ENCODE results near the gene CCL1. TPM values are rescaled to one million over a fixed set of nuclear protein-coding genes. Genes with fewer than 3 reads are reported as not detected.

The CCL1 gene
- polyA plus RNA-seq, 3 donors, result not detected

DNA sequence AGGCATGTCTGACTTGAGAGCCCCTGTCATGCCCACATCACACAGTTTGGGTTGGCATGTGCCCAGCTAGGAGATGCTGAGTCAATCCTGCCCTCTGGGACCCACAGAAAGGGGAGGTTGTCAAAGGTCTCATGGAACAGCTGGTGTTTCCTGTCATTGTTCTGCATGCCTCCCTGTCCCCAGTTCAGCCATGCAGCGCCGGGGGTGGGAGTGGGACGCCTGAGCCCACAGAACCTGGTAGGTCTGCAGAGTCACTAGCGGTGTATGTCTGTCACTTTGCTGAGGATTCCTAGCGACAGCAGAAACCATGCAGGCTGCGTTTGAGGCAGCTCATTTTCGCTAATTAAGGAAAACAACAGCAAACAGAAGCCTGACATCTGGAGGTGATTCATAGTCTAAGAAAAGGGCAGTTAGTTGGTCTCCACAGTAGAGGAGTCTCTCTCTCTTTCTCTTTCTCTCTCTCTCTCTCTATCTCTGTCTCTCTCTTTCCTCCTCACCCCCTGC lies 19.6 kb upstream of the CCL1 start:
- peak in 1 of 3 donors; percentile 26 for DNase-seq
- no peaks in the 10 kb centered on the region for H3K36me3 Mint-ChIP-seq
- intact Hi-C loops (cut with micrococcal nuclease), result no loop called here
- no peaks in the 10 kb centered on the region for H3K36me3 ChIP-seq (replicated peaks in 1 of 2; ENCODE audit: control insufficient read depth in 1 of 2, insufficient read depth in 2 of 2, low read length in 2 of 2)
- peaks cover 42 to 43% of the 10 kb centered on the region in 2 donors for H3K4me1 ChIP-seq (ENCODE audit: control insufficient read depth in 1 of 2, insufficient read depth in 2 of 2, low read length in 2 of 2)
- no peaks in the 10 kb centered on the region for H4K20me1 ChIP-seq (ENCODE audit: insufficient read depth, low read length)
- H3K9ac ChIP-seq (ENCODE audit: insufficient read depth, low read length, poor library complexity, severe bottlenecking), result no peak overlapping the region
- peaks cover 44% of the 10 kb centered on the region for H3K4me1 Mint-ChIP-seq
- peak overlapping the region; percentile 68 for H2AFZ ChIP-seq (ENCODE audit: insufficient read depth, low read depth, low read length, poor library complexity, severe bottlenecking)
- no peaks in the 10 kb centered on the region for H3K27me3 Mint-ChIP-seq (ENCODE audit: low read depth in 3 of 3)
- no peaks in the 10 kb centered on the region for H3K79me2 ChIP-seq (ENCODE audit: insufficient read depth, low read length)
- H3K9me3 ChIP-seq (replicated peaks in 1 of 2; ENCODE audit: control insufficient read depth in 1 of 2, insufficient read depth in 1 of 2, low read length in 2 of 2), result no peaks in the 10 kb centered on the region
- H3K9me3 Mint-ChIP-seq, result no peaks in the 10 kb centered on the region
- H3K4me3 Mint-ChIP-seq, result no peak overlapping the region
- no peaks in the 10 kb centered on the region for H3K27me3 ChIP-seq (ENCODE audit: control insufficient read depth in 2 of 2, insufficient read depth in 2 of 2, low read length in 2 of 2)
- H3K27ac ChIP-seq (ENCODE audit: low read depth in 1 of 2, low read length in 2 of 2), result no peak overlapping the region
- TF ChIP-seq, protein P1, sequence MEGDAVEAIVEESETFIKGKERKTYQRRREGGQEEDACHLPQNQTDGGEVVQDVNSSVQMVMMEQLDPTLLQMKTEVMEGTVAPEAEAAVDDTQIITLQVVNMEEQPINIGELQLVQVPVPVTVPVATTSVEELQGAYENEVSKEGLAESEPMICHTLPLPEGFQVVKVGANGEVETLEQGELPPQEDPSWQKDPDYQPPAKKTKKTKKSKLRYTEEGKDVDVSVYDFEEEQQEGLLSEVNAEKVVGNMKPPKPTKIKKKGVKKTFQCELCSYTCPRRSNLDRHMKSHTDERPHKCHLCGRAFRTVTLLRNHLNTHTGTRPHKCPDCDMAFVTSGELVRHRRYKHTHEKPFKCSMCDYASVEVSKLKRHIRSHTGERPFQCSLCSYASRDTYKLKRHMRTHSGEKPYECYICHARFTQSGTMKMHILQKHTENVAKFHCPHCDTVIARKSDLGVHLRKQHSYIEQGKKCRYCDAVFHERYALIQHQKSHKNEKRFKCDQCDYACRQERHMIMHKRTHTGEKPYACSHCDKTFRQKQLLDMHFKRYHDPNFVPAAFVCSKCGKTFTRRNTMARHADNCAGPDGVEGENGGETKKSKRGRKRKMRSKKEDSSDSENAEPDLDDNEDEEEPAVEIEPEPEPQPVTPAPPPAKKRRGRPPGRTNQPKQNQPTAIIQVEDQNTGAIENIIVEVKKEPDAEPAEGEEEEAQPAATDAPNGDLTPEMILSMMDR (IDR thresholded peaks at IDR 0.05), result no peak
- peak overlapping the region in 4 of 7 donors; percentile 5 to 55 (median 32) for H3K27ac Mint-ChIP-seq
- WGBS (ENCODE audit: insufficient coverage), result 0% methylated on average over 5 of the region's 7 CpGs
- peak overlapping the region in 1 of 3 experiments; percentile 6 for H3K4me3 ChIP-seq (replicated peaks in 1 of 3; ENCODE audit: low read depth in 2 of 3, low read length in 3 of 3)
- H3K4me2 ChIP-seq (replicated peaks; ENCODE audit: extremely low read depth, low read length, poor library complexity, severe bottlenecking), result no peak overlapping the region

DNA sequence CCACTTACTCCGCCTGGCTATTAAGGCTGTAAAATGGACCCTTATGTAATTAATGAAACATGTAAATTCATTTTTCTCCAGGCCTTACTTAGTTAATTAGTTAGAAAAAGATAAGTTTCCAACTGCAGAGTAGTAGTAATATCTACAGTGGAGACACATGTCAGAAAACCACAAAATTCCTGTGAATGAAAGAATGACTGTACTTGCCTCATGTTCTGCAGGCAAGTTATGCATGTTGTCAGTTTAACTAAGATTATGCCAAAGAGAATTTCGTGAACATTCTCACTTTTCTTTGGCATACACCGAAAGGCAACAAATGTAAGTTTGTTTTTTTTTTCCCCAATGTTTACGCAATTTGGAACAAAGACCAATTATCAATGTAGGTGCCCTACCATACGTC lies 16.8 kb upstream of the CCL1 start:
- no peak for DNase-seq
- TF ChIP-seq, protein P1 (IDR thresholded peaks at IDR 0.05), result no peak
- peaks cover 55 to 56% of the 10 kb centered on the region in 2 donors for H3K4me1 ChIP-seq (ENCODE audit: control insufficient read depth in 1 of 2, insufficient read depth in 2 of 2, low read length in 2 of 2)
- H3K36me3 ChIP-seq (replicated peaks in 1 of 2; ENCODE audit: control insufficient read depth in 1 of 2, insufficient read depth in 2 of 2, low read length in 2 of 2), result no peaks in the 10 kb centered on the region
- no peak overlapping the region for H3K4me2 ChIP-seq (replicated peaks; ENCODE audit: extremely low read depth, low read length, poor library complexity, severe bottlenecking)
- no peak overlapping the region for H3K27ac ChIP-seq (ENCODE audit: low read depth in 1 of 2, low read length in 2 of 2)
- H3K9ac ChIP-seq (ENCODE audit: insufficient read depth, low read length, poor library complexity, severe bottlenecking), result no peak overlapping the region
- no peaks in the 10 kb centered on the region for H3K79me2 ChIP-seq (ENCODE audit: insufficient read depth, low read length)
- no peaks in the 10 kb centered on the region for H3K9me3 ChIP-seq (replicated peaks in 1 of 2; ENCODE audit: control insufficient read depth in 1 of 2, insufficient read depth in 1 of 2, low read length in 2 of 2)
- no peak overlapping the region for H3K4me3 ChIP-seq (replicated peaks in 1 of 3; ENCODE audit: low read depth in 2 of 3, low read length in 3 of 3)
- no peaks in the 10 kb centered on the region for H3K36me3 Mint-ChIP-seq
- peaks cover 56% of the 10 kb centered on the region for H3K4me1 Mint-ChIP-seq
- intact Hi-C loops (cut with micrococcal nuclease), result no loop called here
- H4K20me1 ChIP-seq (ENCODE audit: insufficient read depth, low read length), result no peaks in the 10 kb centered on the region
- H3K9me3 Mint-ChIP-seq, result peaks cover 0 to 2% (median 0%) of the 10 kb centered on the region in 7 donors
- no peak overlapping the region for H3K4me3 Mint-ChIP-seq
- no peaks in the 10 kb centered on the region for H3K27me3 ChIP-seq (ENCODE audit: control insufficient read depth in 2 of 2, insufficient read depth in 2 of 2, low read length in 2 of 2)
- no CpG with 5 or more reads among the region's 5 CpGs for WGBS (ENCODE audit: insufficient coverage)
- no peak overlapping the region for H2AFZ ChIP-seq (ENCODE audit: insufficient read depth, low read depth, low read length, poor library complexity, severe bottlenecking)
- no peak overlapping the region for H3K27ac Mint-ChIP-seq
- H3K27me3 Mint-ChIP-seq (ENCODE audit: low read depth in 3 of 3), result peaks cover 0 to 2% (median 0%) of the 10 kb centered on the region in 3 donors

Measured in CD14-positive monocyte (primary cell).